ENCODE results near the gene ZNF516. TPM values are rescaled to one million over a fixed set of nuclear protein-coding genes. Genes with fewer than 3 reads are reported as not detected.

The ZNF516 gene
- total RNA-seq, result 12.0 and 14.4 TPM in 2 replicates

GRCh38 chr18:76495006-76495370 lies at the start of gene ZNF516:
Gene ZNF516 (minus strand): TSS chr18:76495242. CDS start chr18:76443054, 52,188 bp downstream.

